ENCODE measurements around the gene AUTS2.

Gene AUTS2

GRCh38 chr7:70189776-70190175, 591.5 kb downstream of the AUTS2 start:
- no peak for FAIRE-seq

GRCh38 chr7:70190281-70190680, 592.0 kb downstream of the AUTS2 start:
- no peak for FAIRE-seq

More at GRCh38 chr7:70189776-70190175, 591.5 kb downstream of the AUTS2 start:
- no peak for DNase-seq (ENCODE audit: insufficient read length, low spot score)

GRCh38 chr7:70193514-70193913, 595.2 kb downstream of the AUTS2 start:
- DNase-seq (ENCODE audit: insufficient read length, low spot score) (no peak), FAIRE-seq (no peak)

More at GRCh38 chr7:70190281-70190680, 592.0 kb downstream of the AUTS2 start:
- no peak for DNase-seq (ENCODE audit: insufficient read length, low spot score)

DNA sequence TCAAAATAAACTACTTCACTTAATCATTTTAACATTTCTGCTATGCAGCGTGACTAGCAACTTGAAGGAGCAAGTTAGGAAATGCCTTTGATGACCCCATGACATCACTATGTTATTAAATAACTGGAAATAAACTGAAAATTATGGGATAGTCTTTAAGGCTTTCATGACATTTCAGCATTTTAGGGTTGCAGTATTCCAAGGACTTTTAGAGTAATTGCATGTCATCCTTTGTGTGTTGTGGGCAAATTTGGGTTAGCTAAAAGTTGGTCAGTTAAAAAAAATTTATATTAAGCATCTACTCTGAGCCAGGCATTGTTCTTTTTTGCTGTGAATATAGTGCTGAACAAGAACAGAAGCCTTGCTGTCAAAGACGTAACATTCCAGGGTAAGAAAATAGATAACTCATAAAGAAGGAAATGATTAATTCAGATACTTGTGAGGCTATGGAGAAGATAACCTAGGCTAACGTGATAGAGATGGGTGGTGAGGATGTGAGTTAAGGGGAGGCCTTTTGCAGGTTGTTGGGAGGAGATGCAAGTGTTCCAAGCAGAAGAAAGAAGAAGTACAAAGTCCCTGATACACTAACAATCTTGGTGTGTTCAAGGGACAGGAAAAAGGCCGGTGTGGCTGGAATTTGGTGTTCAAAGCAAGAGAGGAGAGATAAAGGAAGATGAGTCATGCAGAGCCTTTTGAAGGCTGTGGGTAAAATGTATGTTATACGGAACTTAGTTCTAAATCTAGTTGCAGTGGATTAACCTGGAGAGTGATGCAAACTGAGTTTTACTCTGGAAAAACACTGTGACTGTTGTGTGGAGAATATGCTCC, 610.2 kb downstream of the AUTS2 start:
- FAIRE-seq (no peak), DNase-seq (ENCODE audit: insufficient read length, low spot score) (no peak)

- no peak for FAIRE-seq
Observed at GRCh38 chr7:70210200-70210935, 612.1 kb downstream of the AUTS2 start.

GRCh38 chr7:70210936-70211310, 612.6 kb downstream of the AUTS2 start:
- DNase-seq (ENCODE audit: insufficient read length, low spot score), result no peak
- FAIRE-seq, result no peak

More at GRCh38 chr7:70210200-70210935, 612.1 kb downstream of the AUTS2 start:
- no peak for DNase-seq (ENCODE audit: insufficient read length, low spot score)

- FAIRE-seq, result no peak
- no peak for DNase-seq (ENCODE audit: insufficient read length, low spot score)
Observed at GRCh38 chr7:70212281-70212680, 614.0 kb downstream of the AUTS2 start.

GRCh38 chr7:70214071-70214470, 615.8 kb downstream of the AUTS2 start:
- FAIRE-seq, result no peak

DNA sequence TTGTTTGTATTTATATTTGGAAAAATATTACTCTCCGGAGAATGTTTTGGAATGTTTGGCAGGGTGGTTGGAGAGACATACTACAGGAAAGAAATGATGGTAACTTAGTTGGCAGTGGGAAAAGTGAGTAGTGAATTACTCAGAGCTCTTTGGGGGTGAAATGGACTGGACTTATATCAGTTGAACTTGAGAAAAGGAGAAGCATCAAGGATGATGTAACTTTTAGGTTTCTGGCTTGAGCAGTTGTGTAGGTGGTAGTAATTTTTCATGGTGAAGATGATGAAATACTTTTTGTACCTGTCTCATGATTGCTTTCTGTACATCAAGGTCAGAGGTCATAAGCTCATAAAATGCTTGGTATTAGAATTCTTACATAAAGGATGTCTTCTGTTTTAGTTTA, 617.2 kb downstream of the AUTS2 start:
- DNase-seq (ENCODE audit: insufficient read length, low spot score) (no peak), FAIRE-seq (no peak)

More at GRCh38 chr7:70214071-70214470, 615.8 kb downstream of the AUTS2 start:
- no peak for DNase-seq (ENCODE audit: insufficient read length, low spot score)

- DNase-seq (ENCODE audit: insufficient read length, low spot score), result no peak
- FAIRE-seq, result no peak
Observed at GRCh38 chr7:70217571-70217970, 619.3 kb downstream of the AUTS2 start.

DNA sequence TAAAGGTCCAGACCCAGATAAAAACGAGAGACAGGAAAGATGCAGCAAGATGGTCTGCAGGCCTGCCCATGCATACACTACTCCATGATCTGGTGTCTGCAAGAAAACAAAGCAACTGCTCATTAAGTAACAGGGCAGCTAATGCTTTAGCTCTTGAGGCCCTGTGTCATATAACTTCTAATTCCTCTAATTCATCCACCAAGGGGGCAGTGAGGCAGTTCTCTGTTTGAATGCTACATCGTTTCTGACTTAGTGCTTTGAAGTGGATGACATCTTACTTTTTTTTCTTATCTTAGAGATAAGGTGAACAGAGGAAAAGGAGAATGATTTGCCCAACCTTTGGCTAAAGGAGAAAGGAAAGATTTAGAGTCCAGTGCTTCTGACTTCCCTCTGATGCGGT, 619.7 kb downstream of the AUTS2 start:
- DNase-seq (ENCODE audit: insufficient read length, low spot score) (no peak), FAIRE-seq (no peak)

DNA sequence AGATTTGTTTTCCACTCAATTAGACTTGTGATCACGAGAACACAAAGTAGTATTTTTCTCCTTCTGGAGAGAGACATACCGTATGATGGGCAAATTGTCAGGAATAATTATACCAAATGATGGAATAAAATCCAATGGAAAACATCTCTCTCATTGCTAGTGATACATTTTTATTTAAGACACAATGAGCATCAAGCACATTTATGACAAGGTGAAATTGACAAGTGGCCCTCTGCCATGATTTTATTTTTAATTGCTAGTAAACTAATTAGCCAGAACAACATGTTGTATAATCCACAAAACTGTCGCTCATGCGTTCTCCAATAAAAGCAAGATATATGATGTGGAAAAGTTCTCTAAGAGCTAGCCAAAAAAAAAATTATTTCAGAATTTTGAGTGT, 620.8 kb downstream of the AUTS2 start:
- DNase-seq (ENCODE audit: insufficient read length, low spot score) (no peak), FAIRE-seq (no peak)

DNA sequence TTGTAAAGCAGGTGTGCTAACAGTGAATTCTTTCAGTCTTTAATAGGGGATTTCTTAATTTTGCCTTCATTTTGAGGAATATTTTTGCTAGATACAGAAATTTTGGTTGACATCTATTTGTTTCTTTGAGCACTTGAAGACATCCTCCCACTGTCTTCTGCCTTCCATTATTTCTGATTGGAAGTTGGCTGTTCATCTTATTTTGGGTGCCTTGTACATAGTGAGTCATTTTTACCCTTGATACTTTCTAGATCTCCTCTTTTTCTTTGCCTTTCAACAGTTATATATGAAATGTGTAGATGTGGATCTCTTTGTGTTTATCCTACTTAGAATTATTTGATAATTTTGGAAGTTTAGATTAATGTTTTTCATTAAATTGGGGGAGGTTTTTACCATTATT, 631.0 kb downstream of the AUTS2 start:
- no peak for DNase-seq (ENCODE audit: insufficient read length, low spot score)
- no peak for FAIRE-seq

DNA sequence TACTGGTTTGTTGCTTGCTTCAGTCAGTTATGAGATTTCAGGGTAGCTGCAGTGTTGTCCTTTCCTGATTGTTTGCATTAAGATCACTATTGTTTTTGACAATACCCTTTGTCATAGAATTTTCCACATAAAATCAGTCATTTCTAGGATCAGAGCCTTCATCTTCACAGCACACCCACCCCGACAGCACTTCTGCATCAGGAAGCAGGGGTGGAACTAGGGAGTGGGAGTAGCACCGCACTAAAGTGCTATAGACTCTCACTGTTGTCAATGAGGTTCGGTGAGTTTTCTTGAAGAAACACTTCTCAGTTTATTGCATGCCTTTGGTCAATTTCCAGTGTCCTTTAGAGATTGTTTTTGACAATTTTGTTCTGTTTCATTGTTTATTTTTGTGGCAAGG, 632.5 kb downstream of the AUTS2 start:
- no peak for DNase-seq (ENCODE audit: insufficient read length, low spot score)
- no peak for FAIRE-seq

- no peak for FAIRE-seq
- no peak for DNase-seq (ENCODE audit: insufficient read length, low spot score)
Observed at GRCh38 chr7:70233776-70234175, 635.5 kb downstream of the AUTS2 start.

- FAIRE-seq, result no peak
- DNase-seq (ENCODE audit: insufficient read length, low spot score), result no peak
Observed at GRCh38 chr7:70237256-70237655, 639.0 kb downstream of the AUTS2 start.

DNA sequence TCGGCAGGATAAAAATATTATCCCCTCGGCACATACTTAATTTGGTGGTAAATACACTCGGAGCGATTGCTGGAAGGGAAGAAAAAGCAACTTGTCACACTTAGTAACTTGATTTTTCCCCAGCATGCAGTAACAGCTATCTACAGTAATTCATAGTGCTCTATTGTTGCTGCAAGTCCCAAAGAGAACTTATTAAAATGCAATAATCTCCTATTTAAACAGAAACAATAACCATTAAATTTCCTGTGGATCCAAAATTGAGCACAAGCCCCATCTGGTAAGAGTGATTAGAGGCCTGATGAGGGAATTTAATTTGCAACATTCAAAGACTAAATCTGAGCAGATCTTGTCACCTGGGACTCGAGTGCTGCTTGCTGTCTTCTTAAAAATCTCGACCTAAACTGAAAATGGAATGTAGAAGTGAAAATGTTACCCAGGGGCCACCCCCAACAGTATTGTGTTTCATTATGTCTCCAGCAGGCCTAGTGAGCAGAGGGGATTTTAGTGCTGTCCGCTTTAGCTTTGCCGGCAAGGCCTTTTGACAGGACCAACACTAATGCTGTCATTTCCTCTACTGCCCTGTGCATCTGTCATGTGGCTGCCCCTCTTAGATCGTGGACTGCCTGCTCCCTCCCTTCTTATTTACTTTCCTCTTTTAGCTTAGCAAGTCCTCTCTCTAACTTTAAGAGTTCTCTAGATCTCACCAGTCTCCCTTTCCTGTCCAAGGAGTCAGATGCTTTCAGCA, 639.7 kb downstream of the AUTS2 start:
- FAIRE-seq (peak; percentile 90), DNase-seq (ENCODE audit: insufficient read length, low spot score) (peak; percentile 8)

GRCh38 chr7:70239918-70240317, 641.6 kb downstream of the AUTS2 start:
- DNase-seq (ENCODE audit: insufficient read length, low spot score) (no peak), FAIRE-seq (no peak)

DNA sequence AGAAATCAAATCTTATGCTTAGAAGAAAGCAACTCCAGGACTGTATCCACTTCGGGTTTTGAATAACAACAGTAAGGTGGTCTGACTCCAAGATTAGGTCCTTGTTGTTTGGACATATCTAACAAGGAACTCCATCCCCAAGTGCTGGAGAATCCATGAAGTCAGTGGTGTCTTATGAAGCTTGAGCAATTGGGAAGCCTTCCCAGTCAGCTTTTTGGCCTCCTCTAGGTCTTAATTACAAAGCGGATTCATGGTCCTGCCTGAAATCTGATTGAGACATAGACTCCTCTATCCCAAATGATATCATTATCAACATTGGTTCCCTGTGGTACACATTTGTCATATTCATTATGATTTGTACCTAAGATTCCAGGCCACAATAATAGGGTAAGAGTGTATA, 642.6 kb downstream of the AUTS2 start:
- no peak for FAIRE-seq
- no peak for DNase-seq (ENCODE audit: insufficient read length, low spot score)

DNA sequence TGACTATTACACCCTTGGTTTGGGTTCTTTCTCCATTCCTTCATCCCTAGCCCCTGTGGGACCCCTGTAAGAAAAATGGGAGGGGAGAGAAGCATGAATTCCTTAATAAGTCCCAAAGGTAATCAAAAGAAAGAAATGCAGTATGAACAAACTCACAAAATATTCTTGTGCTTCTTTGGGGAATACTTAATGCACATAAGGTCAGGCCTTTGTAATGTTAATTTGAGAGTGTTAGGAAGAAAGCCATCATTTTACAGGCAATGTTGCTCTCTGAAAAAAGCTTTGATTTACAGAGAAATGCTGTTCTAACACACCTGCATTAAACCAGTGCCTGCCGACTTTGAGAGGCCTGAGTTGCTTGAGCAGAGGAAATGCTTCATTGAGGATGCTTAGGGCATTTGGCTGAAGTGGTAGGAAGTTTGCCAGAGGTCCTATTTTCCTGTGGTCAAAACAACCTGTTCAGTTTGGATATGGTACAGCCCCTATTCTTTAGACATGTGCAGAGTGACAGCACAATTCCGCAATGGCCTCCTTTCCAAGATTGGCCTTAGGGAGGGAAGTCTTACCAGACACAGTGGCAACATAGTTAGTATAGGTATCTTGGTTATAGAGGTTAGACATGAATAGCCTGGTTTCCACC, 643.4 kb downstream of the AUTS2 start:
- DNase-seq (ENCODE audit: insufficient read length, low spot score), result no peak

GRCh38 chr7:70242826-70243225, 644.6 kb downstream of the AUTS2 start:
- no peak for FAIRE-seq

More for the DNA sequence above, 643.4 kb downstream of the AUTS2 start:
- FAIRE-seq, result no peak

More at GRCh38 chr7:70242826-70243225, 644.6 kb downstream of the AUTS2 start:
- DNase-seq (ENCODE audit: insufficient read length, low spot score), result no peak

All from GM19239 (cell line).